Measurements from ENCODE around the gene RBM5.

Gene RBM5

DNA sequence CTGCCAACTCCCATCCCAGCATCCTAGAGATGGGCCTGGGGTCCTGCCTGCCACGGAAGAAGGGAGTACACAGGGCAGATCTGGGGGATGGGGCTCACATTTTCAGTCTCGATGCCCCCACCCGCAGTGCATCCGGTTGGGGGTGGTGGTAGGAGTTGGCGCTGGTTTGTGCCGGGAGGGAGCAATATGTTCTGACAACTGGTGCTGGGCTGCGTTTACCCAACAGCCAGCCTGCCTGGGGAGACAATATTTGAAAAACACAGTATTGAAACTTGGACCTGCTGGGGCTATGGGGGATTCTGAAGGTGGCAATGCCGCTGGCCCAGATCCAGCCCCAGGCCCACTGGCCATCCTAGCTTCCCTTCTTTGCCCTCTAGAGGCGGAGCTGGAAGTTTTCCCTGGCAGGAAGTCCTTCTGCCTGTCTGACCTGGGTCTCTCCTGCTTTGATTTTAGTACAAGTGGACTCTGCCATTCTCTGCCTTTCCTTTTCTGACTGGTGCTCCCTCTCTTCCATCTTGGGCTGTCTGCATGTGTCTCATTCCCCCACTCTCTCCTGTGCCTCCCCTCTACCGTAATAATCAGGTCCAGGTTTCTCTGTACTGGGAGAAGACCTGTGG is 69.9 kb downstream of the RBM5 start:
- in situ Hi-C loops (cut with MboI; ENCODE audit: low sequenced_read_pairs) = no loop called here

DNA sequence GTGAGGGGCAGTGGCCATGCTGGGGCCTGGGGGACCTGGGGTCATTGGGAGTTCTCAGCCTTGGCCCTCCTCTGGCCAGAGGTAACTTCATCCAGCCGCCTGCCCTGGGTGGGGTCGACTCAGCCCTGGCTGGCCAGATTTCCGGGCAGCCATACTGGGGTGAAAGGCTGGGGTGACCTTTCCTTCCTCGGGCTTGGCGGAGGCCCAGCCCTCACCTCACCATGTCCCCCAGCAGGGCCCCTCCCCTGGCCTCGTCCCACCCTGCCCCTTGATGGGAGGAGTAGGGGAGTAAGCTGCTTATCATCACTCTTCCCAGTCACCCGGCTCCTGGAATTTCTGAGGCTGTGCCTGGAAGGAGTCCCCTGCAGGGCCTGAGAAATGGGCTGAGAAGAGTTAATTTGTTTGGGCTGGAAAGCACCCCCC is 71.9 kb downstream of the RBM5 start:
- in situ Hi-C loops (cut with MboI; ENCODE audit: low sequenced_read_pairs) = no loop called here

DNA sequence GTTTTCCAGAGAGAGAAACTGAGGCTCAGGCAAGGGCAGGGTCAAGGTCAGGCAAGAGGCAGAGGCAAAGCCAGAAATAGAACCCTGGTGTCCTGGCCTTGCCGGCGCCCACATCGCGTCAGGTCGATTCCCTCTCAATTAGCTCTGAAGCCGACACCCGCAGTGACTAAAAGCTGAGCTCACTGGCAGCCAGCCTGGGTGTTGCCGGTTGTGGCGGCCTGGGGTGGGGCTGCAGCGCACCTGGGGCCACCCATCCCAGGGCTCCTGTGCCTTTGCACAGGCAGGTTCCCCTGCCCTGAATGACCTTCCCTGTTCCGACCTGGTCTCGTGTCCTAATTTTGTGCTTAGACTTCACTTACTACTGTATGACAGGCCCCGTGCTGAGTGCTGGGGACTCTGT is 72.6 kb downstream of the RBM5 start:
- in situ Hi-C loops (cut with MboI; ENCODE audit: low sequenced_read_pairs) = no loop called here

DNA sequence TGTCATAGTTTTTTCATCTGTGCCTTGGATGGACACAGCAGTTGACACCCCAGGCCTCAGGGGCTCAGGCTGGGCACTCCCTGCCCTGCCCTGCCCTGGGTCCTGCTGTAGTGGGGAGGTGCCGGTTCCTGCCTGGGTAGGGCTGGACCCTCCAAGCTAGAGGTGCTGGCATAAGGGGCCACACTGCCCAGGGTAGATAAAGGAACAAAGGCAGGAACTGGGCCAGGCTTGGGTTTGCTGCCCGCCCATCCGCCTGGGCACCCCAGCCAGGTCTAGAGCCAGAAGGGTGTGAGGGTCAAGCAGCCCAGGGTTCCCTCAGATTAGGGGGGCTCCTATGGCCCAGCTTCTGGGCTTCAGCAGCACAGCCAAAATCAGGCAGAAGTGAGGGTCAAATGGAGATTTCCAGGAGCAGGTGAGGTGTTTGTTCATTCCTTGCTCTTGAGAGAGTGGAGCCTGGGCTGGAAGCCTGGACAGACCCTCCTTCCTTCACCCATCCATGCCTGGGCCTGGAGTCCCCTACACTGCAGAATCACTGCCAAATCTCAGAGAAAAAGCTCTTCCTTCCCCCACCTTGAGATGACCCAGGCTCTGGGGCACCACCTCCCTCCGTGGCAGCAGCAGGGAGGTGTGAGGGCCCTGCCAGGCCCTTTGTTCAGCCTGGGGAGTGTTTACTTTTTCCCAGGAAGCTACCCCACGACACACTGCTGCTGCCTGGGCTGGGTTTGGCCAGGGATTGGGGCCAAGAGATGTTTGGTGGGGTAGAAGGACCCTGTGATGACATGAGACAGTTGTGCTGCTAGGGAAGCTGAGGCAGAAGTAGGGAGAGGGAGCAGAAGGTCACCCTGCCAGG is 73.5 kb downstream of the RBM5 start:
- in situ Hi-C loops (cut with MboI; ENCODE audit: low sequenced_read_pairs) = no loop called here

DNA sequence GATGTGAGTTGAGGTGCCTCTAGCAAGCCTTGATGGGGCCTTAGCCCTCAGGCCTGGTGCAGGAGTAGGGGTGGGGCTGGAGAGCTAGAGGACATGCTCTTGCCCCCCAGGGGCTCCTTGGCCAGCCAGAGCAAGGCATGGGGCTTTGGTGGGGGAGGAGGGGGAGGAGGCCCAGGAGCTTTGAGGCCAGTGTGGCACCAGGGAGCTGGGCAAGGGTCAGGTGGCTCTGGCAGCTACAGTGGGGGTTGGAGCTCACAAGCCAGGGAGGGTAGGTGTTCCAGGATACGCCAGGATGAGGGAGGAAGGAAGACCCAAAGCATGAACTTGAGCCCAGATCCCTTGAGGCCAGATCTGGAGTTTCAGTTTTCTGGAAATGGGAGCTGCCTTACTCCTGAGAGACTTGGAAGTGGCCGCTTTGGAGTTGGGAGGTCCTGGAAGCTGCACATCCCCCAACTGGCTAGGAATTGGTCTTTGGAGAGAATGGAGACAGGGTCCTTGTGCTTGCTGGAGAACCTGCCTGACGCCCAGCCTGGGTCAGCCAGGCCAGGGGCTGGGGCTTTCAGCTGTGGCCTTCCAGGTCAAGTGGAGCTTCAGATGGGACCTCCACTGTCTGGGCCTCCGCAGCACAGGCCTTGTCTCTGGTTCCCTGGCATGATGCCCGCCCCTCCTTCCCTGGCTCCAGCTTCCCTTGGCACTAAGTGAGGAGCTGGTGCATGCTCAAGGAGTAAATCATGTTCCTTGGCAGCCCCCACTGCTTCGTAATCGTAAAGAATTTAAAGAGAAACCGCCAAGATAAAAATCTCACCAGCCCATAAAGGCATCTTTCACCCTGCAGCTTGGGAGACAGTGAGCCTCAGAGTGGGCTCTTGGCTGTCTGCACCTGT is 75.1 kb downstream of the RBM5 start:
- in situ Hi-C loops (cut with MboI; ENCODE audit: low sequenced_read_pairs) = no loop called here

DNA sequence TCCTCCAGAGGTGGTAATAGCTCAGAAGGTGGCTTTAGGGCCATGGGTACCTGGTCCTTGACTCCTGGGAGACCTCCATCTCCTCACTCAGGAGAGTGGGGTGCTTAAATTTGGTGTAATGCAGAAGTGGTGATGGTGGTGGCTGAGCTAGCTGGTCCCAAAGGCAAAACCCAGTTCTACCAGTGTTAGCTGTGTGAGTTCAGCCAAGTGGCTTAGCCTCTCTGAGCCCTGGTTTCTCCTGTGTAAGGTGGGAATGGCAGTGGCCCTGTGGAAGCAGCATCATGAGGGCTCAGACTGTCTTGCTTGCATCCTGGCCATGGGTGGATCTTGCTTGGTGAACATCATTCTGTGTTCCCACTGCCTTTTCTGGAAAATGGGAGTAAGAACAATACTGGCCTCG is 75.8 kb downstream of the RBM5 start:
- in situ Hi-C loops (cut with MboI; ENCODE audit: low sequenced_read_pairs) = no loop called here

DNA sequence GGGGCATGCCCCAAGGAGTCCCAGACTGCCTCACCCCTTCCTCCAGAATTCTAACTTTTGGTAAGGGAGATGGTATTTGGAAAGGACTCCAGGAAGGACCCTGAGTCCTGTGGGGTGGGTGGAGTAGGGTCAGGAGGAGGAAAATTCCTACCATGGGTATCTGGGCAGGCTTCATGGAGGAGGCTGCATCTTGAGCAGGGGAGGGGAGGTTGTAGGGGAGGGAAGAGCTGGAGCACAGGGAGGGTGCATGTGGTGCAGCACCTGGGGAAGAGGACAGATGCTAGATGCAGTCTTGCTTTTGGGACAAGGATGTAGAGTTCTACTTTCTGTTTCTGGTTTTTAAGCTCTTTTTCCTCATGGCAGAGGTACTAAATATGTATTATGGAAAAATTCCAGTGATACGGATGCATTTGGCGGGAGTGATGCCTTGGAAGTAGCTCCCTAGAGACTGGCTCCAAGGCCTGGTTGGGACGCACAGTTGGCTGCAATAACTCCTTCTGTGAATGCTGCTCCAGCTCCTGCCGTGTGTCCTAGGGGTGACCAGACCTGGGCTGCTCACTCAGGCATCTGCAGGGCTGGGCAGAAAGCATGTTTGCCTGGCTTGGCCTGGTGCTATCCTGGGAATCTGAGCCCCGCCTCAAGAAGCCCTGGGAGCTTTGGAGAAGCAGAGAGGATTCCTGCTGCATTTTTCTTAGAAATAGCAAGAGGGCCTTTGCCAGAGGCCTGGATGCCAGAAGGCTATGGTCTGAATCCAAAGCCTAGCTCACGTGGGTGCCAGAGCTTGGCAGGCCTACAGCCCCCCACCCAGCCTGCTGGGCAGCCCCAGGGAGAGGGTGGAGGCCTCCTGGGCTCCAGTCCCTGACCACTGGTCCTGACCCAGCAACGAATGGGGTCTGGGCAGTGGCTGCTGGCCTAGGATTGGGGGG is 76.5 kb downstream of the RBM5 start:
- in situ Hi-C loops (cut with MboI; ENCODE audit: low sequenced_read_pairs) = no loop called here

DNA sequence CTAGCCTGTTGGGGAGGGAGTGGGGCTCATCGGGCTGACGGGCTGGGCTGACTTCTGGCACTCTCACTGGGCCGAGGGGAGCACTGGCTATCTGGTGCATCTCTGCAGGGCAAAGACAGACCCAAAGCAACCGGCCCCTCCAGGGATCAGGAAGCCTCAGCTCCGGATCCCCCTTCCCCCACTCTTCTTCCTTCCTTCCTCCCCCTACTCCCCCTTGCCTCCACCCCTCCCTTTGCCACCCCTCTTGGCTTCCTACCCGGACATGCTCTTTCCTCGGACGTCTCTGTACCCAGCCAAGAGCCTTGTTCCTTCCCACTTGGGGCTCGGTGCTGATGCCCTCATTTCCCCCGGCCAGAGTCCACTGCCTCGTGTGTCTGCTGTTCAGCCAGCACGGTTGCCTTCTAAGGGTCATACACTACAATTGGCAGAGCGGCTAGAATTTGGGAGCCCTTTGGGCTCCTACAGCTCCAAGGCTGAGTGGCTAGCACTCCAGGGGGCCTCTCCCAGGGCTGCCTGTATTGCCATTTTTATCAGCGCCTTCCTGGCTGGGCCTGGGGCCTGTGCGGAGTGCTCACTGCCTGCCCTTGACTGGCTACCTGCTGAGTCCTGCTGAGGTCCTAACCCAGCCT is 77.3 kb downstream of the RBM5 start:
- in situ Hi-C loops (cut with MboI; ENCODE audit: low sequenced_read_pairs) = no loop called here

DNA sequence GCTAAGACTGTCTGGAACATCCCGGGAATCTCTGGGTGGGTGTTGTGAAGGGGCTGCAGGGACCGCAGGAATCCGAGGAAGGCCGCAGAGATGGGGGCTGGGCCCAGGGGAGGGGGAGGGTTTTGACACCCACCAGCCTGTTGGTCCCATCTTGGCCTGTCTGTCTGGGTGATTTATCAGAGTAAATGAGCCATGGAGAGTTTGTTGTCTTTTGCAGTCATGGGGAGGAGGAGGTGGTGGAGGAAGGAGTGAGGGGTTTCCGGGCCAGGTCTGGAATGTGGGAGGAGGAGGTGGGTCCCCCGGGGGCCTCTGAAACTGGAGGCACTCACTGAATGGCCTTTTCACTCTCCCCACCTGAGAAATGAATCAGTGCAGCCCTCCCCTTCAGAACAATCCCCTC is 77.9 kb downstream of the RBM5 start:
- in situ Hi-C loops (cut with MboI; ENCODE audit: low sequenced_read_pairs) = no loop called here

DNA sequence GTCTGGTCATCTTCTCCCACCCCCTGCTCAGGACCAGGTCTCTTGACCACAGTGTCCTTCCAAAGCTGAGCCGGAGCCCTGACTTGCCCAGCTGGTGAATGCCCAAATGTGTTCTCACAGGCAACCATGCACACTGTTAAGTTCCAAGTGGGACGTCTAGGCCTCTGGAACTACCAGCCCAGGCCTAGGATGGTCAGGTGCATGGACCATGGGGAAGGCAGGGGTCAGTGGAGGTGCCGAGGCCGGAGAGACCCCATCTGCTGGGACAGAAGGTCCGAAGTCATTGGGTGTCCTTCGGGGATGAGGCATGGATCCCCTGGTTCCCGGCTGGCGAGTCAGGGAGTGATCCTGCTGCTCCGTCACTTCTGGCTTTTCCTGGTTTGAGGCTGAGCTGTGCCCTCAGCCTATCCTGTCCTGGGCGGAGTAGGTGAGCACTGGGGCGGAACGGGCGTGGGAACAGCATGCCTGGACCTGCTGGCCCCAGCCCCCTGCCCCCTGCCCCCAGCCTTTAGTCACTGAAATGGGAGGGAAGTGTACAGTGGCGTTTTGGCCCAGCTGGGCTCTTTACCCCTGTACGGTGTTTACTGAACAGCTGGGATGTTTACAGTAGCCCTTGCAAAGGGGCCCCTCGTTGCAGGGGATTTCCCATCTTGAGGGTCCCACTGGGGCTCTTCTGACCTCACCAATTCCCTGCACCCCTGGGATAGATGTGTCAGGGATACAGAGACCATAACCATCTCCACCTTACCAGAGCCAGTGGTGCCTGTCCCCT is 78.5 kb downstream of the RBM5 start:
- in situ Hi-C loops (cut with MboI; ENCODE audit: low sequenced_read_pairs) = no loop called here

DNA sequence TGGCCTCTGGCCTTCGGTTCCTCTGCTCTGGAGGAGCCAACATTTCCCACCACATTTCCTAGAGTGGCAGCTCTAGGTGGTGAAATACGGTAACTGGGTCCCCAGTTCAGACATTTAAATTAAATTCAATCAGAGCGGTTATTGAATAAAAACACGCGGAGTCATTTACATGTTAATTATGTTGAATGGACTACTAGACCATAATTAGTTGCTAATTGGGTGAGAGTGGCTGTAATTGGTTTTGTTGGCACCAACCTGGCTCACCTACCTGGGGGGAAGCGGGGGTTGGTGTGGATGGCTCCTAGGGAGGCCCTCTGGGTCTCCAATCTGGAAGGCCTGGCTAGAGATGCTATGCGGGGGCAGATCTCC is 79.1 kb downstream of the RBM5 start:
- in situ Hi-C loops (cut with MboI; ENCODE audit: low sequenced_read_pairs) = no loop called here

DNA sequence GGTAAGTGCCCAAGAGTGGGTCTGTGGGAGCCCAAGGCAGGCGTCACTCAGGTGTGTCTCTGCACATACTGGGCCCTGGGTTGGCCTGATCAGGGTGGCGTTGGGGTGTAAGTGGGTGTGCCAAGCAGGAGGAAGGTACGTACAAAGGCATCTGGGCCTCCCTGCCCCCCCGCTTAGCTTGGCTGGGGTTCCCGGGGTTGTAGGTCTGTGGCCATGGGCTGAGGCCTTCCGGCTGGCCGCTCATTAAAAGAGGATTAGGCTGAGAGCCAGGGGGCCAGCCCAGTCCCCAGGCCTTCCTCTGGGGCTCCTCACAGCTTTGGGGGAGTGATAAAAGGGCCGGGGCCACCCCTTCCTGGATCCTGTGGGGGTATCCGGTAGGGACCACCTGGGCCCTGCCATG is 79.7 kb downstream of the RBM5 start:
- in situ Hi-C loops (cut with MboI; ENCODE audit: low sequenced_read_pairs) = no loop called here

All from HL-60/S4 treated with retinoic acid at 250 ng/mL for 4 days and 3 days (cell line).